AG04450 (cell line): Measurements from ENCODE around the gene CLCNKA. TPM values are rescaled to one million over a fixed set of nuclear protein-coding genes. Genes with fewer than 3 reads are reported as not detected.

ENCODE experiments used
- CTCF ChIA-PET: fragments of 300-600, 350-600 bp; formaldehyde crosslinking; extraction: SDS; loops from one replicate; lab custom pipeline; 2022; ENCODE audit warnings: antibody characterized with exemption, inconsistent platforms; lab: Charles Lee
- POLR2A ChIA-PET: fragments of 350-600 bp; formaldehyde crosslinking; extraction: SDS; loops from one replicate; lab custom pipeline; 2021; ENCODE audit warnings: antibody characterized with exemption, inconsistent platforms; lab: Yijun Ruan, JAX
- DNase-seq: peaks from one replicate; pipeline ENCODE4 v3.0.0-alpha.2; 2011; ENCODE audit warnings: low read depth, low spot score
- H3K27ac ChIP-seq: one replicate; pipeline ENCODE4 v1.5.1; 2012; ENCODE audit warnings: low read depth, low read length, control low read depth
- H3K27me3 ChIP-seq: one replicate; pipeline ENCODE4 v1.6.0; 2012; ENCODE audit warnings: low read length; ENCODE audit not compliant: control insufficient read depth, insufficient read depth
- H3K4me3 ChIP-seq: 2 replicates; pipeline ENCODE4 v1.5.1; 2011; ENCODE audit warnings: mild to moderate bottlenecking, low read depth, low read length, control low read depth
- H3K9me3 ChIP-seq: 2 replicates; pipeline ENCODE4 v1.5.1; 2012; ENCODE audit warnings: low read length; ENCODE audit not compliant: control insufficient read depth, insufficient read depth
- polyA plus RNA-seq: library from polyadenylated mRNA; depleted of rRNA; stranded (reverse); fragments of >200 nt; gene quantifications from 2 replicates; pipeline ENCODE4 v1.2.3, GENCODE V29; 2011
- TF ChIP-seq, protein P1 (sequence below): IDR thresholded peaks from 2 replicates; pipeline ENCODE4 v1.5.1; 2011; ENCODE audit warnings: low read depth, low read length, control low read depth, inconsistent platforms

The CLCNKA gene
- polyA plus RNA-seq, 1 experiment: not detected

DNA sequence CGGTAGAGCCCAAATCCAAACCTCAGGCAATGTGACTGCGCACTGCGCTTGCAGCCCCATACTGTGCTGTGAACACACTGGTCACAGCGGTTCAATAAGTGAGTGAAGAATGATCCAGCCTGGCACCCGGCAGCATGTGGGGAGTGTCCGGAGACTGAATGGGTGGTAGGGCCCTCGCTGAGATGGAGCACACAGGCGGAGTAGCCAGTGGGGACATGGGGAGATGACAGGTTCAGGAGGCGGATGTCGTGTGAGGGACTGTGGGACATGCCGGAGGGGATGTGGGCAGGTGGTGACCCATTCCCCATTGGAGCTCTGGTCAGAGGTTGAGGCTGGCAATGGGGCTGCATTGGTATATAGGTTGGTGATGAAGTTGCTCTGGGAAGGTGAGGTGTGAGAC, 12.2 kb upstream of the CLCNKA start:
- ChIA-PET CTCF (interaction anchor here (0.6 to 5.7 kb wide), 19 partner anchors 8 to 248 kb away, joined by 3 to 31 read pairs (median 4); partner anchors contain the start of genes FAM131C and HSPB7), POLR2A (no interaction called here)
- TF ChIP-seq, protein P1, sequence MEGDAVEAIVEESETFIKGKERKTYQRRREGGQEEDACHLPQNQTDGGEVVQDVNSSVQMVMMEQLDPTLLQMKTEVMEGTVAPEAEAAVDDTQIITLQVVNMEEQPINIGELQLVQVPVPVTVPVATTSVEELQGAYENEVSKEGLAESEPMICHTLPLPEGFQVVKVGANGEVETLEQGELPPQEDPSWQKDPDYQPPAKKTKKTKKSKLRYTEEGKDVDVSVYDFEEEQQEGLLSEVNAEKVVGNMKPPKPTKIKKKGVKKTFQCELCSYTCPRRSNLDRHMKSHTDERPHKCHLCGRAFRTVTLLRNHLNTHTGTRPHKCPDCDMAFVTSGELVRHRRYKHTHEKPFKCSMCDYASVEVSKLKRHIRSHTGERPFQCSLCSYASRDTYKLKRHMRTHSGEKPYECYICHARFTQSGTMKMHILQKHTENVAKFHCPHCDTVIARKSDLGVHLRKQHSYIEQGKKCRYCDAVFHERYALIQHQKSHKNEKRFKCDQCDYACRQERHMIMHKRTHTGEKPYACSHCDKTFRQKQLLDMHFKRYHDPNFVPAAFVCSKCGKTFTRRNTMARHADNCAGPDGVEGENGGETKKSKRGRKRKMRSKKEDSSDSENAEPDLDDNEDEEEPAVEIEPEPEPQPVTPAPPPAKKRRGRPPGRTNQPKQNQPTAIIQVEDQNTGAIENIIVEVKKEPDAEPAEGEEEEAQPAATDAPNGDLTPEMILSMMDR: no peak
- Histone ChIP-seq H3K9me3 (no peaks in the 10 kb centered on the region), H3K4me3 (no peak overlapping the region), H3K27me3 (no peaks in the 10 kb centered on the region), H3K27ac (no peak overlapping the region)
- no peak for DNase-seq

- Histone ChIP-seq H3K27me3 (no peaks in the 10 kb centered on the region), H3K4me3 (no peak overlapping the region), H3K9me3 (peaks cover 6% of the 10 kb centered on the region; the same call in 1 of the 2 replicates), H3K27ac (no peak overlapping the region)
- ChIA-PET CTCF (interaction anchor here (0.7 to 5.7 kb wide), 4 partner anchors 16 to 195 kb away, joined by 3 to 31 read pairs (median 6); no protein-coding TSS in a partner anchor), POLR2A (no interaction called here)
- DNase-seq: no peak
- TF ChIP-seq, protein P1: no peak
Measured at GRCh38 chr1:16010837-16011236, 11.0 kb upstream of the CLCNKA start.

DNA sequence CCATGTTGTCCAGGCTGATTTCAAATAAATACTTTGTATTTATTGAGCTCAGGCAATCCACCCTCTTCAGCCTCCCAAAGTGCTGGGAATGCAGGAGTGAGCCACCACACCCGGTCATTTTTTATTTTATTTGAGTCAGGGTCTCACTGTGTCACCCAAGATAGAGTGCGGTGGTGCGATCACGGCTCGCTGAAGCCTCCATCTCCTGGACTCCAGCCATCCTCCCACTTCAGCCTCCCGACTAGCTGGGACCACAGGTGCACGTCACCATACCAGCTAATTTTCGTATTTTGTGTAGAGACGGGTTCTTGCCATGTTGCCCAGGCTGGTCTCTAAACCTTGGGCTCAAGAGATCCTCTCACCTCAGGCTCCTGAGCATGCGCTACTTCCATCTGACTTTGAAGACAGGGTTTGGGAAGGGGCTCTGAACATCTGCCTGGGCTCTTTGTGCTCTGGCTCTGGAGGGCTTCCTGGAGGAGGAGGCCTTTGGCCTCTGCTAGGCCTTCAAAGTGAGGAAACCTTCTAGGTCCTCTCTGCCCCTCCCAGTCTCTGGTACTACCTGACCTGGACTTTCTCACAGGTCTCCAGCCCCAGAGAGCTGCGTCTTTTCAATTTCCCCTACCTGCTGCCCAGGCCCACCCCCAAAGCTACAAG, 9.8 kb upstream of the CLCNKA start:
- CTCF ChIA-PET: interaction anchor here (0.8 kb wide), 2 partner anchors 42 to 197 kb away, joined by 3 to 4 read pairs; no protein-coding TSS in a partner anchor
- no peak for DNase-seq
- POLR2A ChIA-PET: no interaction called here

GRCh38 chr1:16012590-16013219, 9.1 kb upstream of the CLCNKA start:
- TF ChIP-seq, protein P1: no peak
- ChIA-PET POLR2A (no interaction called here), CTCF (interaction anchor here (0.8 kb wide), 1 partner anchor 42 kb away, joined by 4 read pairs; no protein-coding TSS in a partner anchor)
- H3K27me3 ChIP-seq: no peaks in the 10 kb centered on the region
- no peak overlapping the region for H3K27ac ChIP-seq
- H3K4me3 ChIP-seq: peak overlapping the region; percentile 40
- peaks cover 6% of the 10 kb centered on the region; the same call in 1 of the 2 replicates for H3K9me3 ChIP-seq
- no peak for DNase-seq

More for the DNA sequence above, 9.8 kb upstream of the CLCNKA start:
- peaks cover 6% of the 10 kb centered on the region; the same call in 1 of the 2 replicates for H3K9me3 ChIP-seq
- no peak overlapping the region for H3K27ac ChIP-seq
- TF ChIP-seq, protein P1: no peak
- H3K4me3 ChIP-seq: no peak overlapping the region
- H3K27me3 ChIP-seq: no peaks in the 10 kb centered on the region
